COLO829 (cell line): ENCODE results near the gene UBA1.
"Not testable (repeated sequence)": the region's sequence is repeated elsewhere in the genome, so short reads cannot be mapped to it uniquely, and the experiment has no call there.

Source experiments
- DNase-seq: peaks from one replicate; pipeline ENCODE4 v3.0.0; 2012; ENCODE audit warnings: low spot score

The UBA1 gene

DNA sequence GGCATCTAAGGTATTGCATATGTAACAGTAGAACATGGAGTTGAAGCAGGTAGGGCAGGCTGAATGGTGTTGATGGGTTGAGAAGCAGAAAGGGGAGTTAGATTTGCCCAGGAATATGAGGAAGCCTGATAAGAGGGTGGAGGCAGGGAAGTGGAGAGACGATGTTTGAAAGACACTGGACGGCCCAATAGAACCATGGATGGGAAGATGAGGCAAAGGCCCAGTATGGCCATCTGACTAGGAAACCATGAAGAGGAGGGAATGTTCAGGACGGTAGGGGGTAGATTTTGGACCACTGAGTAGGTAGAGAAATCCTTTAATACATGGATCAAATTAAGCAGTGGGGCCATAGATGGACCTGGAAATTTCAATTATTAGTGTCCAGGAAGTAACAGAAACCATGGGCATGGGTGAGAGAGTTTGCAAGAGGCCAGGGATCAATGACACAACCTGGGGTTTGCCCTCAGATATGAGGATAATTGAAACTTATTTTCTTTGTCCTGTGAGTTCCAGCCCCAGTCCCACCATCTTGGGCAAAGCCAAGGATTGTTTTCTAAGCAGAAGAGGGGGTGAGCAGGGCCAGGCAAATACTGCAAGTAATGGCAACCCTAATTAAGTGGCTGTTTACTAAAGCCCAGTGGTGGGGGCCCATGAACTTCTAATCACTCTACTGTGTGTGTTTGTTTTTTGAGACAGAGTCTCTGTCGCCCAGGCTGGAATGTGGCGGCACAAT is 36.7 kb downstream of the UBA1 start:
- no peak for DNase-seq

DNA sequence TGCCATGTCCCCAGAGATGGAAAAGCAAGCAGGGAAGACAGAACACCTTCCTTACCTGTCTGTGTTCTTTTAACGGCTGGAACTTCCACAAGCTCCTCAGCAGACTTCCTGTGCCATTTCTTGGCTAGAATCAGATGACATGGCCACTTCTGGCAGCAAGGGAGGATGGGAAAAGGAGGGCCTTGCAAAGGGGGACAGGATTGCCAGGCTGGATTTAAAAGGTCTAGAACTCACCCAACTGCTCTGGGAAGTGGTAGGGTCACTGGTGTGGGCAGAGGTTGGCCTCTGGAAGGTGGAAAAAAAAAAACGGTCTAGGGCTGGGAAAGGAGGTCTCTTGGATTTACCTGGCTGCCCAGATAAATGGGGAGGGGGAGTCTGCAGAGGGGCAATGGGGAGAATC is 37.5 kb downstream of the UBA1 start:
- no peak for DNase-seq

DNA sequence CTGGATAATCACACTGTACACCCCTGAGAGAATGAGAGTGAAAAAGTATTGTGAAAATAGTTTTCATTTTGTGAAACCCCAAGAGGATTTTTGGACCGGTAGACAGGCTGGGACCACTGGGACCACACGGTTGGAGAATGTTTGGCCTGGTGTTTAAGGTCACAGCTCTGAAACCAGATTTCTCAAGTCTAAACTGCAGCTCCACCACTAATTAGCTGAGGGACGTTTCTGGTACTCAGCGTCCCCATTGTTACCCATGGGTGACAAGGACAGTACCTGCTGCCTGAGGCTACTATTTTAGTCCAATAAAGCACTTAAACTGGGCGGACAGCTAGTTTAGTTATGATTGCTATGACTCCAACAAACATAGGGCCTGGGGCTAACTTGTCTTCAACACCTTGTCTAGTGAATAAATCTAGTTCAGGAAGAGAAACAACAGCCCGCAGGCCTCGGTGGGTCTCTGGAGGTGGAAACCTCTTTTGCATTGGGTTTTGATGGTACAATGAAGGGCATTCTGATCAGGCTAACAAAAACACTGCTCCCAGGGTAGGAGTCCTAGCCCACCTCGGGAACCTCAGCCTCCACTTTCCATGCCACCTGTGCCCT is 38.7 kb downstream of the UBA1 start:
- DNase-seq, result no peak

DNA sequence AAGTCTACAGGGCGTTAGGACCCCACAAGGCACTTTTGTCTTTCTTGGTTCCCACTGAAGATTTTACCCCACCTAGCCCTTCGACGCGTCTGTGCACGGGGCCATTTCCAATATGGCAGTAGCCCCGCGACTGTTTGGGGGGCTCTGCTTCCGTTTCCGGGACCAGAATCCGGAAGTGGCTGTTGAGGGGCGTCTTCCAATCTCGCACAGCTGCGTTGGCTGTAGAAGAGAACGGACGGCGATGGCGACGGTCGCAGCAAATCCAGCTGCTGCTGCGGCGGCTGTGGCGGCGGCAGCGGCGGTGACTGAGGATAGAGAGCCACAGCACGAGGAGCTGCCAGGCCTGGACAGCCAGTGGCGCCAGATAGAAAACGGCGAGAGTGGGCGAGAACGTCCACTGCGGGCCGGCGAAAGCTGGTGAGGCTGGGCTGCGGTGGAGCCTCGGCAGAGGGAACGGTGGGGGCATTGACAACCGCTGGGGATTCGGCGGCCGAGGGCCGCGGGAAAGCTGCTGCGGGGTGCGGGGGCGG is 39.2 kb downstream of the UBA1 start, which contains the start of gene USP11:
Gene USP11, plus strand, starts transcription at position 207 of the 530 bp plus-strand sequence. Its CDS starts 35 bp downstream, at position 242.
- no peak for DNase-seq

DNA sequence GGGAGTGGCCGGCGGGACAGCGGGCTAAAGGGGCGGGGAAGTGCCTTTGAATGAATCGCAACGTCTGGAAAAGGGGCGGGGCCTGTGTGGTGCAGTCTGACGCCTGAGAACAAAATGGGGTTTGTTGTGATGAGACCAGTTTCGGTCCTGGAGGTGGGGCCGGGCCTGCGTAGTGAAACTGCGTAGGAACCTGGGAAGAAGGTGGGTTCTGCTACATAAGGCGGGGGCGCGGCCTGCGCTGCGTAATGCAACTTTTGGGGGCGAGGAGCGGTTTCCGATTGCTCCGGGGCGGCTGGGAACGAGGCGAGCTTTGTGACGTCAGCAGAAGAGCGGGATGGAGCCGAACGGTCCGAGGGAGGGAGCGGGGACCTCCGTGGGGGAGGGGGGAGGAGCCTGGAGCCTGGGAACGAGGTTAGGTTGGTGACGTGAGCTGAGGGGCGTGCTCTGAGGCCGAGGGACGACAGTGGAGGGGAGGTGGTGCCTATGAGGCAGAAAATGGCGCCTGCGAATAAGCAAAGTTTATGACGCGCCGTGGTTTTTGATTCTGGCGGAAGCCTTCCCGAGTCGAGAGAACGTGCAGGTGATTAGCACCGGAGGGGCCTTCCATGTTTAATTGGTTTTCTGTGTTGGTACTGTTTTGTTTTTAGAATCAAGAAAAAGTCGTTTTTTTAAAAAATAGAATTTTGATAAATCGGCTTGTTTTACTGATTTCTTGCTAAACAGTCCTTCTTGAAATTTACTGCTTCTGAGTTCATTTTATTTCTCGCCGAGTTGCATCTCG is 39.9 kb downstream of the UBA1 start:
- DNase-seq, result peak; percentile 91

DNA sequence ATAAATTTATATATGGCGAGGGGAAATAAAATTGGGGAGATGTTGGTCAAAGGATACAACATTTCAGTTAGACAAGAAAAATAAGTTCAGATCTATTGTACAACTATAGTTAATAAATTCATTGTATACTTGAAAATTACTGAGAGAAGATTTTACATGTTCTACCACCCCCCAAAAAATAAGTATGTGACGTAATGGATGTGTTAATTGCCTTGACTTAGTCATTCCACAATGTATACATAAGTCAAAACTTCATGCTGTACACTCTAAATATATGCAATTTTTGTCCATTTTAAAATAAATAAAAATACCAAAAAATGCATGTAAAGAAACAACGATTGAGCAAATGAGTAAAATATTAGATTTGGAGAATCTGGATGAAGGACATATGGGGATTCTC is 41.0 kb downstream of the UBA1 start:
- no peak for DNase-seq

DNA sequence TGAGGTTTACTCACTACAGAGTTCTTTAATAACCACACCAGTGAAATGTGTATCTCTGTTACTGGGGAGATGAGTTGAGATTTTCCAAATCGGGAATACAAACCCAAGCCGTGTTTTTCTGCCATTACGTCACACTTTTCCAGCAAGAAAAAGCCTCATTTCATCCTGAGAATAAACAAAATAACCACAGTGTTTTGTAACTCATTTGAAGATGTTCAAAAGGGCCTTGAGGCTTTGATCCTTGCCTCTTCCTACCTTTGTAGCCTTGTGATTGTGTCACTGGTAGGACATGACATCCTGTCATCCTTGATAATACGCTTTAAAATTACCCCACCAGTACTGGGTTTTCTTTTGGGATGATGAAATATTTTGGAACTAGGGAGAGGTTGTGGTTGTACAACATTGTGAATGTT is 42.1 kb downstream of the UBA1 start:
- DNase-seq, result no peak

DNA sequence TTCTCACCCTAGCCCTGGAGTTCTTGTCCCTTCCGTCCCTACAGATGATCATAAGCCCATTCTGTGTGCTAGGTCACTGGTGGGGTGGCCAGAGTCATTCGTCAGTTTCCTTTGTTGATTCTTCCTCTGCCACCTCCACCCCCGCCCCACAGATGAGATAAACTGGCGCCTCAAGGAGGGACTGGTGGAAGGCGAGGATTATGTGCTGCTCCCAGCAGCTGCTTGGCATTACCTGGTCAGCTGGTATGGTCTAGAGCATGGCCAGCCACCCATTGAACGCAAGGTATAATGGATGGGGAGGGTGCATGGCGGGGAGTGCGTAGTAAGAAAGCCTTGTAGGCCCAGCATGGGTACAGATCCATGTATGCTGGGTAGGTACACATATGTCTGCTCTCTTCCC is 45.6 kb downstream of the UBA1 start:
- DNase-seq, result no peak

DNA sequence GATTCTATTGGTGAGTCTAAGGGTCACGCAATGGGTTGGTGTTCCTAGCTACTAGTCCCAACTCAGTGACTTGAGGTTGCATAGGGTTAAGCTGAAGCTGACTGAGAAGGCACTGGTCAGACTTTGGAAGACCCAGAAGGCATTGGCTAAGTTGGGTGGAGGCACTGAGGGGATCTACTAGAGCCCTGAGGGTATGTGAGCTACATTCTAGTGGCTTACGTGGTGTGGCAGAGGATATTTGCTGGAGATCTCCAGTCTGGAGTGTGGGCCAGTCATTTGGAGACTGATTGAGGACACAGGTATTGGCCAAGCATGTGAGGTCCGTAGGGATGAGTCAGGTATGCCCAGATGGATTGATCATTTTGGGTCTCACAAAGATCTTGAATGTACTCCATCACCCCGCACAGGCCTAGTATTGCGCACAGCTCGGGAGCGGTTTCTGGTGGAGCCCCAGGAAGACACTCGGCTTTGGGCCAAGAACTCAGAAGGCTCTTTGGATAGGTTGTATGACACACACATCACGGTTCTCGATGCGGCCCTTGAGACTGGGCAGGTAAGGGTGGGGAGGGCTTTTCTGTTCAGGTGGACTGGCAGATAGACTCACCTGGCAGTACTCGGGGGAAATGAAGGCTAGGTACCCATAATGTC is 46.4 kb downstream of the UBA1 start:
- no peak for DNase-seq

DNA sequence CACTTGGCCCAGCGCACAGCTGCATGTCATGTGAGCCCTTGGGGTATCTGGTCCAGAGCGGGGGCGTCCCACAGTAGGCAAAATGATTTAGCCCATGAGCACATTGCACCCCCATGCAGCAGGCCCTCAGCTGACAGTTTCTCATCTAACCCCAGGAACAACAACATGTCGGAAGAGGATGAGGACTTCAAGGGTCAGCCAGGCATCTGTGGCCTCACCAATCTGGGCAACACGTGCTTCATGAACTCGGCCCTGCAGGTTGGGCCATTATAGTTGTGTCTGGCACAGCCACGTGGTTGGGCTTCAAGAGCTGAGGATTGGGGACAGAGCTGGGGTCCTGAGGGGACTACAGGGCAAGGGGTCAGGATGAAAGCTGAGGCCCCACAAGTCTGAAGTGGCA is 47.0 kb downstream of the UBA1 start:
- no peak for DNase-seq

DNA sequence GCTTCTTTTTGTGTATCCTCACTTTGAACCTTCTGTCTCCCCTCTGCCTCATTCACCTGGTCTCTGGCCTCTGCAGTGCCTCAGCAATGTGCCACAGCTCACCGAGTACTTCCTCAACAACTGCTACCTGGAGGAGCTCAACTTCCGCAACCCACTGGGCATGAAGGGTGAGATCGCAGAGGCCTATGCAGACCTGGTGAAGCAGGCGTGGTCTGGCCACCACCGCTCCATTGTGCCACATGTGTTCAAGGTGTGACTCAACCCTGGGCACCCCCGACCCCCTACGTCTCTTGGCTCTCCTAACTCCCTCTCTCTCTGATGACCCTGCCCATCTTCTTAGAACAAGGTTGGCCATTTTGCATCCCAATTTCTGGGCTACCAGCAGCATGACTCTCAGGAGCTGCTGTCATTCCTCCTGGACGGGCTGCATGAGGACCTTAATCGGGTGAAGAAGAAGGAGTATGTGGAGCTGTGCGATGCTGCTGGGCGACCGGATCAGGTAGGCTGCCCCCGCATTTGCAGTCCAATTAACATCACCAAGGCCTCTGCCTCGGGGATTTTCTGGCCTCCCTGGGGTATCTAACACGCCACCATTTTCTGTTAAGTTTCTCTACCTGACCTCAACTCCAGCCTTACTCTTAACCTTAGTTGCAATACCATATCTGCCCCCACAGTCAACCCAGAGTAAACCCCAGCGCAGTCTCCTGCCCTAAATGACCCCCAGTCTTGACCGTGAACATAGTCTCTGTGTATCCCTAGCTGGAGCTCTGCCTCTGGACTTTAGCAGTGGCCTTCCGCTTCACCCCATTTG is 47.8 kb downstream of the UBA1 start:
- no peak for DNase-seq

DNA sequence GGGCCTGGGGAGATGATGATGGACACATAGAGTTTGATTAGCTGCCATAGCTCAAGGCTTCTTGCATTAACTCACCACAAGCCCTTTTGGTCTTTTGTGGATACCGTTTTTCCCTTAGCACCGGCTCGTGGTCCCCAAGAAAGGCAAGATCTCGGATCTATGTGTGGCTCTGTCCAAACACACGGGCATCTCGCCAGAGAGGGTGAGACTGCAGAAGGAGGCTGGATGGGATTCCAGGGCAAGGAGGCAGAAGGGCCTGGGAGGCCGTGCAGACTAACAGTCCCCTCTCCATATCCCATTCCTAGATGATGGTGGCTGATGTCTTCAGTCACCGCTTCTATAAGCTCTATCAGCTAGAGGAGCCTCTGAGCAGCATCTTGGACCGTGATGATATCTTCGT is 48.7 kb downstream of the UBA1 start:
- DNase-seq, result no peak

DNA sequence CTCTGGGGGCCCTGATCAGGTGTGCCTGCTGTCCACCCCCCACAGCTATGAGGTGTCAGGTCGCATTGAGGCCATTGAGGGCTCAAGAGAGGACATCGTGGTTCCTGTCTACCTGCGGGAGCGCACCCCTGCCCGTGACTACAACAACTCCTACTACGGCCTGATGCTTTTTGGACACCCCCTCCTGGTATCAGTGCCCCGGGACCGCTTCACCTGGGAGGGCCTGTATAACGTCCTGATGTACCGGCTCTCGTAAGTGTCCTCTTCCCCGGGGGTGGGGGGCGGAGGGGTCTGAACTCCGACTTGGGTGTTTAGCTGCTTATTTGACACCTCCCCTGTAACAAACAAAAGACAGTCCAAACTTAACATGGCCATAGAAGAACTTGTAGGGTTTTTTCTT is 49.7 kb downstream of the UBA1 start:
- DNase-seq, result no peak

DNA sequence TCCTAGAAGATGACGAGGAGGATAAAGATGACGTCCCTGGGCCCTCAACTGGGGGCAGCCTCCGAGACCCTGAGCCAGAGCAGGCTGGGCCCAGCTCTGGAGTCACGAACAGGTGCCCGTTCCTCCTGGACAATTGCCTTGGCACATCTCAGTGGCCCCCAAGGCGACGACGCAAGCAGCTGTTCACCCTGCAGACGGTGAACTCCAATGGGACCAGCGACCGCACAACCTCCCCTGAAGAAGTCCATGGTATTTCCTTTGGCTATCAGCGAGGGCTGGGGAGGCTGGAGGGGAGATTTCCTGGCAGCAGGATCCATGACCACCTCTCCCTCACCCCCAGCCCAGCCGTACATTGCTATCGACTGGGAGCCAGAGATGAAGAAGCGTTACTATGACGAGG is 51.0 kb downstream of the UBA1 start:
- DNase-seq, result no peak

DNA sequence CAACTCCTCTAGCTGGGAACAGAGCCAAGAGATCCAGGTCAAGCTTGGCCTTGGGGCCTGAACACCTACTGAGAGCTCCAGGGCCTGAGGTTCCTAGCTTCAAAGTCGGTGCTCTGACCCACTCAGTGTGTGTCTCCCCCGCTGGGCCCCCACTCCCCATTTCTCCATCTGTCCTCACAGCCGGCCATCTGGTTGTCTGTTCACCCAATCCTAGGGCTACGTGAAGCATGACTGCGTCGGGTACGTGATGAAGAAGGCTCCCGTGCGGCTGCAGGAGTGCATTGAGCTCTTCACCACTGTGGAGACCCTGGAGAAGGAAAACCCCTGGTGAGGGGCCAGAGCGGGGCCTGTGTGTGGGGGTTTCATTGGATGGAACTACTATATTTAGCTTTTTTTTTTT is 51.5 kb downstream of the UBA1 start:
- no peak for DNase-seq

DNA sequence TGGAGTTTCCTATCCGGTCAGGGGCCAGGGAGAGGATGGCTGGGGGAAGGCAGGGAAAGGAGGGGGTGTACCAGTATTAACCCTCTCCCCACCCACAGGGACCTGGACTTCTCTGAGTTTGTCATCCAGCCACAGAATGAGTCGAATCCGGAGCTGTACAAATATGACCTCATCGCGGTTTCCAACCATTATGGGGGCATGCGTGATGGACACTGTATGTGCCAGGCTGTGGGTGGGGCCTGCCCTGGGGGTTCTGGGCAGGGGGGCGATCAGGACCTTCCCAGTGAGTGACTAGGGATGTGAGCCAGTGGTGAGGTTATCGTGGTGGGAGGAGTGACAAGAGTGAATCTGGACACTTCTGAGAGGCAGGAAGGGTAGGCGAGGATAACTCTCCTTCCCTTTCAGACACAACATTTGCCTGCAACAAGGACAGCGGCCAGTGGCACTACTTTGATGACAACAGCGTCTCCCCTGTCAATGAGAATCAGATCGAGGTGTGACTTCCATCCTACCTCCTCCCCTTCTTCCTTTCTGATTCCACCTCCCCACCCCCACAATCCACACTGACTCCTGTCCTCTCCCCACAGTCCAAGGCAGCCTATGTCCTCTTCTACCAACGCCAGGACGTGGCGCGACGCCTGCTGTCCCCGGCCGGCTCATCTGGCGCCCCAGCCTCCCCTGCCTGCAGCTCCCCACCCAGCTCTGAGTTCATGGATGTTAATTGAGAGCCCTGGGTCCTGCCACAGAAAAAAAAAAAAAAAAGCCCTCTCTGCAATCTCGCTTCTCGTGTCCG is 53.8 kb downstream of the UBA1 start:
- no peak for DNase-seq

DNA sequence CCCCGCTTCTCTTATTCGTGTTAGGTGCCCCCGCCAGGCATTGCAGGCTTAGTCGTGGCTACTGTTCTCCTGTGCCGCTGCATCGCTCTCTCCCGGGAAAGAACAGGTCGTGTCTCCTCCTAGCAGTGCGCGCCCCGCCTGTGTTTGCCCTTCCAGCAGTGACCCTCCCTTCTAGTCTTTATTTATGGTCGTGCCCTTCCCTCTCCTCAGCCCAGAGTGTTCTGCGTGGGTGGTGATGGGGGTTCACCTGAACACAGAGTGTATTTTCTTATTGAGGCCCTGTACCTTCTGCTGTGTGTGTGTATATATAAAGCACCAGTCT is 54.3 kb downstream of the UBA1 start:
- DNase-seq, result no peak

DNA sequence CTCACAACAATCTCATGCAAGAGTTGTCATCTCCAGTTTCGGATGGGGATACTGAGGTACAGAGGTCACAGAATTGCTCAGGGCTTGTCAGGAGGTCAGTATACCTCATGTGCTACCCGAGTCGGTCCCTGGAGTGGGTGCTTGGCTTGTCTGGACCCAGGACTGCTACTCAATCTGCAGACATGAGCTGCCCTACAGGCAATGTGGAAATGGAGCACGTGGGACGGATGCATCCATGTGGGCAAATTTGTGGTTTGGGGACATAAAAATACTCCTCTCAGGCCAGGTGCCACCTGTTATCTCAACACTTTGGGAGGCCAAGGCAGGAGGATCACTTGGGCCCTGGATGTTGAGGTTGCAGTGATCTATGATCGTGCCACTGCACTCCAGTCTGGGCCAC is 54.9 kb downstream of the UBA1 start:
- no peak for DNase-seq

DNA sequence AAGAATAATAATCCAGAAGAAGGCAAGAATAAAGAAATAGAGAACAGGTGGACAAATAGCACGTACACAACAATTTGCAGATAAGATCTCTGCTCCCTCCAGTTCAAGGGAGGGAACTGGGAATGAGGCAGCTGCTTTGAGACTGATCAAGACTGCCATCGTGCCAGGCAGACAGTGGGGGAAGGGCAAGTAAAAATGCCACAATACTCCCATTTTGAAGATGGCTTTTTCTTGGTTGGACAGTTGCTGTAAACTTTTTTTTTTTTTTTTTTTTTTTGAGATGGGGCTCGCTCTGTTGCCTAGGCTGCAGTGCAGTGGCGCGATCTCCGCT is 56.4 kb downstream of the UBA1 start:
- no peak for DNase-seq

DNA sequence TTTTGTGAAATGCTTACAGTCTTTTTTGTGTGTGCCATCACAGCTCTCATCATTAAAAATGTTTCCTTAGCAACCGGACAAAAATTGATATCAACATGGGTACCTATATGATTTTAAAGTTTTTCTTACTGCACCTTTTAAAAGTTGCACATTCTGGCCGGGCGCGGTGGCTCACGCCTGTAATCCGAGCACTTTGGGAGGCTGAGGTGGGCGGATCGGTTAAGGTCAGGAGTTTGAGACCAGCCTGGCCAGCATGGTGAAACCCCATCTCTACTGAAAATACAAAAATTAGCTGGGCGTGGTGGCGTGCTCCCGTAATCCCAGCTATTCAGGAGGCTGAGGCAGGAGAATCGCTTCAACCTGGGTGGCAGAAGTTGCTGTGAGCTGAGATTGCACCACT is 64.0 kb downstream of the UBA1 start:
- not testable (repeated sequence) for DNase-seq
